Keratinocyte (primary cell): ENCODE data around the gene ARHGEF2. TPM values are rescaled to one million over a fixed set of nuclear protein-coding genes. Genes with fewer than 3 reads are reported as not detected.

Experiments used
- DNase-seq: peaks from one replicate; pipeline ENCODE4 v3.0.0-alpha.2; 2011; ENCODE audit warnings: low read depth, missing footprints, low spot score
- FAIRE-seq: peaks from 2 replicates; lab custom pipeline; 2011; peaks lifted over from hg19 to GRCh38; lab: Jason Lieb, UNC
- H2AFZ ChIP-seq: 2 replicates; pipeline ENCODE4 v1.6.0; 2012; ENCODE audit warnings: low read length, control low read depth, inconsistent platforms; ENCODE audit not compliant: control insufficient read depth
- H3K27ac ChIP-seq: 2 replicates; pipeline ENCODE4 v1.5.1; 2011; ENCODE audit warnings: low read length; ENCODE audit not compliant: control insufficient read depth, insufficient read depth
- H3K27me3 ChIP-seq: 3 replicates; pipeline ENCODE4 v1.6.0; 2011; ENCODE audit warnings: low read length; ENCODE audit not compliant: control insufficient read depth, insufficient read depth; ENCODE audit errors: extremely low read depth
- H3K36me3 ChIP-seq, 2 experiments: 2 replicates in 1 of 2; 3 replicates in 1 of 2; pipeline ENCODE4 v1.5.1; 2011; ENCODE audit warnings: low read length in 2 of 2, mild to moderate bottlenecking in 1 of 2; ENCODE audit not compliant: control insufficient read depth in 2 of 2, insufficient read depth in 2 of 2; ENCODE audit errors: extremely low read depth in 1 of 2
- H3K4me1 ChIP-seq: 3 replicates; pipeline ENCODE4 v1.5.1; 2011; ENCODE audit warnings: low read length; ENCODE audit not compliant: control insufficient read depth, insufficient read depth; ENCODE audit errors: extremely low read depth
- H3K4me2 ChIP-seq: 3 replicates; pipeline ENCODE4 v1.6.0; 2011; ENCODE audit warnings: low read depth, low read length; ENCODE audit not compliant: control insufficient read depth, insufficient read depth; ENCODE audit errors: extremely low read depth
- H3K4me3 ChIP-seq, 3 experiments: fragments of 200-600 bp in 1 of 3; sonication (generic) in 1 of 3; 2 replicates in 2 of 3; 3 replicates in 1 of 3; pipeline ENCODE4 v1.5.1; 2011 to 2016; ENCODE audit warnings: low read length in 3 of 3, mild to moderate bottlenecking in 3 of 3, control low read depth in 2 of 3, inconsistent platforms in 1 of 3, low read depth in 1 of 3, mixed read lengths in 1 of 3, mixed run types in 1 of 3, moderate library complexity in 1 of 3; ENCODE audit not compliant: control insufficient read depth in 2 of 3, insufficient read depth in 2 of 3; ENCODE audit errors: extremely low read depth in 1 of 3
- H3K79me2 ChIP-seq: 2 replicates; pipeline ENCODE4 v1.6.0; 2012; ENCODE audit warnings: low read length; ENCODE audit not compliant: control insufficient read depth, insufficient read depth
- H3K9ac ChIP-seq: 3 replicates; pipeline ENCODE4 v1.6.0; 2011; ENCODE audit warnings: low read length; ENCODE audit not compliant: control insufficient read depth, insufficient read depth; ENCODE audit errors: extremely low read depth
- H3K9me1 ChIP-seq: 3 replicates; pipeline ENCODE4 v1.6.0; 2011; ENCODE audit warnings: low read length; ENCODE audit not compliant: control insufficient read depth, insufficient read depth; ENCODE audit errors: extremely low read depth
- H3K9me3 ChIP-seq: 2 replicates; pipeline ENCODE4 v1.5.1; 2012; ENCODE audit warnings: low read depth, low read length; ENCODE audit not compliant: control insufficient read depth
- H4K20me1 ChIP-seq: 3 replicates; pipeline ENCODE4 v1.6.0; 2011; ENCODE audit warnings: low read length; ENCODE audit not compliant: control insufficient read depth, insufficient read depth; ENCODE audit errors: extremely low read depth
- CTCF ChIP-seq, 3 experiments: IDR thresholded peaks in 1 of 3; conservative IDR thresholded peaks in 1 of 3; optimal IDR thresholded peaks in 1 of 3; 2 replicates in 2 of 3; 3 replicates in 1 of 3; pipeline versions ENCODE3 to v1.5.1; 2011; ENCODE audit warnings: low read length in 3 of 3, mild to moderate bottlenecking in 3 of 3, moderate library complexity in 2 of 3, control low read depth in 1 of 3, inconsistent platforms in 1 of 3; ENCODE audit not compliant: insufficient read depth in 2 of 3; ENCODE audit errors: extremely low read depth in 1 of 3
- EZH2 ChIP-seq: IDR thresholded peaks from one replicate; pipeline ENCODE4 v1.6.1; 2012; ENCODE audit warnings: inconsistent platforms, mild to moderate bottlenecking, low read length, moderate library complexity
- dilution Hi-C: fragments of 300-500 bp; cut with MboI; formaldehyde crosslinking; loops from one replicate; pipeline ENCODE4 v1.7.0; 2020; ENCODE audit warnings: low sequenced_read_pairs; ENCODE audit not compliant: extremely low pct_ligation_motif_present
- polyA plus RNA-seq, 5 experiments: library from polyadenylated mRNA; depleted of rRNA in 3 of 5; stranded (reverse) in 3 of 5; stranded (forward) in 1 of 5; unstranded in 1 of 5; fragments of >200 nt; gene quantifications; 1 replicate in 1 of 5; 2 replicates in 3 of 5; 3 replicates in 1 of 5; pipeline versions ENCODE4 v1.2.1 to v1.2.3, GENCODE V29; 2011 to 2012; ENCODE audit warnings: missing spikeins in 2 of 5, low read depth in 1 of 5, low replicate concordance in 1 of 5

The ARHGEF2 gene
- polyA plus RNA-seq, 1 donor (not counting 4 experiments of a cell fraction or from before 2014, with no cell fraction given) = 38.7 TPM

GRCh38 chr1:155969377-155969791 is 9.0 kb downstream of the ARHGEF2 start:
- Histone ChIP-seq H3K4me3 (no peak overlapping the region), H4K20me1 (peaks cover 16% of the 10 kb centered on the region)
- no peak for DNase-seq

DNA sequence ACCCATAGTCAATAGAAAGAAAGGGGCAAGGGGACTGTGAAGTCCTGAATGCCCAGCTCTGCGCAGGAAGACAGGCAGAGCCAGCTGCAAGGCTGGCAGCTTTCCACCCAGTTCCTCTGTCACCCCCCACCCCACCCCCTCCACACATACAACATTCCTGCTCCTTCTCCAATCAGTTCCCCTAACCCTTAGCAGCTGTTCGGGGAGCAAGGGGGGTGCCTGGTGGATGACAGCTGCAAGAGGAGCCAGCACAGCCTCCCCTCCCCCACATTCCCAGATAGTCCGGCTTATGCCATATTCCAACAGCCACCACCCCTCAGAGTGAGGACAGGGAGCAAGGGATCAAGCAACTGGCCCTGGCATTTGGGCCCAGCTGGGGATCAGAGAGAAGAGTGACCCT is 9.7 kb downstream of the ARHGEF2 start:
- no peak for FAIRE-seq
- Histone ChIP-seq H3K36me3 (peaks cover 45 to 49% of the 10 kb centered on the region in 2 experiments), H3K9me1 (no peaks in the 10 kb centered on the region), H3K9ac (no peak overlapping the region), H3K4me2 (no peak overlapping the region), H3K4me1 (no peaks in the 10 kb centered on the region), H2AFZ (no peak overlapping the region), H3K4me3 (no peak overlapping the region), H3K9me3 (no peaks in the 10 kb centered on the region), H3K27ac (no peak overlapping the region), H4K20me1 (peaks cover 11% of the 10 kb centered on the region), H3K27me3 (no peaks in the 10 kb centered on the region), H3K79me2 (peaks cover 52% of the 10 kb centered on the region)
- TF ChIP-seq CTCF (optimal IDR thresholded peaks at IDR 0.05 in 1 of 3, IDR thresholded peaks at IDR 0.05 in 1 of 3, conservative IDR thresholded peaks at IDR 0.05 in 1 of 3; ENCODE audit: extremely low read depth in 1 of 3, insufficient read depth in 2 of 3, low read length in 3 of 3) = no peak
- TF ChIP-seq EZH2 = no peak
- no peak for DNase-seq
- dilution Hi-C loops = no loop called here

More at GRCh38 chr1:155969377-155969791, 9.0 kb downstream of the ARHGEF2 start:
- H3K9me1 ChIP-seq = peaks cover 3% of the 10 kb centered on the region
- no peak overlapping the region for H3K4me2 ChIP-seq
- TF ChIP-seq EZH2 (no peak), CTCF (optimal IDR thresholded peaks at IDR 0.05 in 1 of 3, IDR thresholded peaks at IDR 0.05 in 1 of 3, conservative IDR thresholded peaks at IDR 0.05 in 1 of 3; ENCODE audit: extremely low read depth in 1 of 3, insufficient read depth in 2 of 3, low read length in 3 of 3) (no peak)
- dilution Hi-C loops = no loop called here
- H3K79me2 ChIP-seq = peaks cover 59% of the 10 kb centered on the region
- peaks cover 43 to 54% of the 10 kb centered on the region in 2 experiments for H3K36me3 ChIP-seq
- no peaks in the 10 kb centered on the region for H3K27me3 ChIP-seq
- H3K9me3 ChIP-seq = no peaks in the 10 kb centered on the region
- no peak for FAIRE-seq
- peaks cover 5% of the 10 kb centered on the region for H3K4me1 ChIP-seq
- no peak overlapping the region for H2AFZ ChIP-seq
- no peak overlapping the region for H3K9ac ChIP-seq
- H3K27ac ChIP-seq = no peak overlapping the region
